Activated CD8-positive, alpha-beta memory T cell treated with anti-CD3 and anti-CD28 coated beads, Interleukin-2, amount 50 U/mL, for 4 hours (primary cell): ENCODE measurements around the gene PLIN5.

Source experiments
- DNase-seq: peaks from one replicate; pipeline ENCODE4 v3.0.0-alpha.2; 2020

Gene PLIN5

GRCh38 chr19:4519521-4520277 is 15.3 kb downstream of the PLIN5 start:
- no peak for DNase-seq

- DNase-seq: no peak
Measured at GRCh38 chr19:4519172-4519496, 15.9 kb downstream of the PLIN5 start.

- DNase-seq: no peak
Measured at GRCh38 chr19:4518345-4519171, 16.5 kb downstream of the PLIN5 start, which contains the start of gene PLIN4. Gene PLIN4 (minus strand): TSS chr19:4518486. CDS start chr19:4518272, 214 bp downstream.

GRCh38 chr19:4517451-4518057 is 17.5 kb downstream of the PLIN5 start:
- no peak for DNase-seq

GRCh38 chr19:4516939-4517300 is 18.1 kb downstream of the PLIN5 start:
- DNase-seq: no peak

- DNase-seq: no peak
Measured at GRCh38 chr19:4516199-4516938, 18.7 kb downstream of the PLIN5 start.

GRCh38 chr19:4515732-4516131 is 19.3 kb downstream of the PLIN5 start:
- DNase-seq: no peak

- no peak for DNase-seq
Measured at GRCh38 chr19:4513248-4513647, 21.8 kb downstream of the PLIN5 start.

- DNase-seq: no peak
Measured at GRCh38 chr19:4512070-4512469, 23.0 kb downstream of the PLIN5 start.

- DNase-seq: no peak
Measured at GRCh38 chr19:4511300-4512054, 23.5 kb downstream of the PLIN5 start.

GRCh38 chr19:4510435-4511255 is 24.4 kb downstream of the PLIN5 start:
- DNase-seq: no peak

- no peak for DNase-seq
Measured at GRCh38 chr19:4508698-4509097, 26.3 kb downstream of the PLIN5 start.

GRCh38 chr19:4507804-4508203 is 27.2 kb downstream of the PLIN5 start:
- DNase-seq: no peak

- no peak for DNase-seq
Measured at GRCh38 chr19:4507150-4507452, 27.9 kb downstream of the PLIN5 start.

GRCh38 chr19:4506449-4507149 is 28.4 kb downstream of the PLIN5 start:
- DNase-seq: no peak

- no peak for DNase-seq
Measured at GRCh38 chr19:4505570-4506448, 29.2 kb downstream of the PLIN5 start.

GRCh38 chr19:4504891-4505569 is 30.0 kb downstream of the PLIN5 start:
- no peak for DNase-seq

GRCh38 chr19:4504297-4504701 is 30.7 kb downstream of the PLIN5 start:
- DNase-seq: no peak

GRCh38 chr19:4503825-4504170 is 31.2 kb downstream of the PLIN5 start:
- no peak for DNase-seq
